DMS79 treated with DMSO at 0.1 percent for 48 hours (cell line): ENCODE data around the gene SURF1.
"Not testable (repeated sequence)": the region's sequence is repeated elsewhere in the genome, so short reads cannot be mapped to it uniquely, and the experiment has no call there.

Experiments
- DNase-seq: peaks from one replicate; lab custom pipeline; 2025; lab: John Stamatoyannopoulos, UW

Gene SURF1

GRCh38 chr9:133344979-133345378 lies 11.3 kb downstream of the SURF1 start:
- DNase-seq = no peak

GRCh38 chr9:133344071-133344470 lies 12.2 kb downstream of the SURF1 start:
- DNase-seq = no peak

GRCh38 chr9:133342570-133342969 lies 13.7 kb downstream of the SURF1 start:
- DNase-seq = no peak

GRCh38 chr9:133342069-133342406 lies 14.2 kb downstream of the SURF1 start:
- DNase-seq = no peak

- no peak for DNase-seq
Observed at GRCh38 chr9:133341369-133342068, 14.8 kb downstream of the SURF1 start.

- no peak for DNase-seq
Observed at GRCh38 chr9:133340916-133341315, 15.4 kb downstream of the SURF1 start.

GRCh38 chr9:133340256-133340655 lies 16.0 kb downstream of the SURF1 start:
- DNase-seq = no peak

- no peak for DNase-seq
Observed at GRCh38 chr9:133339641-133340040, 16.6 kb downstream of the SURF1 start.

- DNase-seq = peak; percentile 86
Observed at GRCh38 chr9:133335924-133336811, 20.1 kb downstream of the SURF1 start, which contains the start of gene SURF6. SURF6 (minus strand) TSS chr9:133336188; CDS start chr9:133336132, 56 bp downstream.

- DNase-seq = not testable (repeated sequence)
Observed at GRCh38 chr9:133334888-133335287, 21.4 kb downstream of the SURF1 start.

GRCh38 chr9:133334161-133334560 lies 22.1 kb downstream of the SURF1 start:
- no peak for DNase-seq

GRCh38 chr9:133333566-133333965 lies 22.7 kb downstream of the SURF1 start:
- no peak for DNase-seq

- DNase-seq = no peak
Observed at GRCh38 chr9:133333011-133333410, 23.3 kb downstream of the SURF1 start.

- DNase-seq = no peak
Observed at GRCh38 chr9:133332381-133332730, 23.9 kb downstream of the SURF1 start.

GRCh38 chr9:133331641-133332380 lies 24.5 kb downstream of the SURF1 start:
- DNase-seq = no peak

GRCh38 chr9:133331221-133331620 lies 25.1 kb downstream of the SURF1 start:
- DNase-seq = no peak

GRCh38 chr9:133329306-133330156 lies 26.8 kb downstream of the SURF1 start:
- DNase-seq = not testable (repeated sequence)

- DNase-seq = no peak
Observed at GRCh38 chr9:133327834-133328484, 28.3 kb downstream of the SURF1 start.

- peak; percentile 92 for DNase-seq
Observed at GRCh38 chr9:133327021-133327420, 29.3 kb downstream of the SURF1 start.

- DNase-seq = no peak
Observed at GRCh38 chr9:133323991-133324703, 32.1 kb downstream of the SURF1 start.
